Measurements from ENCODE around the gene GALNT2.

GALNT2 gene

DNA sequence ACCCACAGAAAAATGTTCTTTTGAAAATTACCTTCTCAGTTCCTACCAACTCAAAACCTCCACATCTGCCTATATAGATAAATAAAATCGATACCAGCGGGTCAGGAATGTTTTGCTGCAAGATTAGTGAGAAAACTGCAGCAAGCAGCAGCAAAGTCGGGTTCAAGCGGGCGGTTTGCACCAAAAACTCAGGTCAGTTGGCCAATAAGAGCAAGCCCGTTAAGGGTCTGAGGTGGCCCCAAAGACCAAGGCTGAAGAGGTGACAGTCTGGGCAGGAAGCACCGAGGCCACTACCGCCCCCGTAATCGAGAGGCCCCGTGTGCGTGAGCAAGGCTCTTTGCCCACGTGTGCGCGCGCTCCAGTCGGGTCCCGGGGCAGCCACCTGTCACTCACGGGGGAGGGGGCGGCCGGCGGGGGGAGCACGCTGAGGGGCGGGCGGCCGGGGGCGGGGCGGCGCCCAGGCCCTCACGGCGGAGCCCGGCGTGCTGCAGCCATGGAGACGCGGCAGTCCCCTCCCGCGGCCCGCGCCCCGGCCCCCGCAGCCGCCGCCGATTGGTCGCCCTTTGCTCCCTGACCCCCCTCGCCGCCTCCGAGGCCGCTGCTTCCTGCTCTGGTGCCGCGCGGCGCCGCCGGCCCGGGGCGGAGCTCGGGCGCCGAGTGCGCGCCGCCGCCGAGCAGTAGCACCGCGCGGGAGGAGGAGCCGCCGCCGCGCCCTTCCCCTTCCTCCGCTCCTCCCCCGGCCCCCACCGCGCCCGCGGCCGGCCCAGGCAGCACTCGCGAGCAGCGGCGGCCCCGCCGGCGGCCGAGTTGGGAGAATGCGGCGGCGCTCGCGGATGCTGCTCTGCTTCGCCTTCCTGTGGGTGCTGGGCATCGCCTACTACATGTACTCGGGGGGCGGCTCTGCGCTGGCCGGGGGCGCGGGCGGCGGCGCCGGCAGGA is at the start of gene GALNT2:
TSS of gene GALNT2 (plus strand) at position 773 of the 939 bp plus-strand sequence. CDS start at position 816, 43 bp downstream.
- no peaks in the 10 kb centered on the region for H3K36me3 ChIP-seq (ENCODE audit: control insufficient read depth, insufficient read depth, low read length)
- DNase-seq (ENCODE audit: extremely low read depth, insufficient read length): peak; percentile 96
- H3K27me3 ChIP-seq (replicated peaks; ENCODE audit: control insufficient read depth, insufficient read depth, low read length): no peaks in the 10 kb centered on the region
- TF ChIP-seq CTCF (IDR thresholded peaks at IDR 0.05; ENCODE audit: insufficient read depth, low read length, poor library complexity, severe bottlenecking): no peak
- peak within 1 kb of the TSS; percentile 94 for H3K4me3 ChIP-seq (replicated peaks; ENCODE audit: low read depth, low read length)

- H3K4me3 ChIP-seq (replicated peaks; ENCODE audit: low read depth, low read length): no peak overlapping the region
- no peaks in the 10 kb centered on the region for H3K27me3 ChIP-seq (replicated peaks; ENCODE audit: control insufficient read depth, insufficient read depth, low read length)
- no peak for TF ChIP-seq CTCF (IDR thresholded peaks at IDR 0.05; ENCODE audit: insufficient read depth, low read length, poor library complexity, severe bottlenecking)
- no peaks in the 10 kb centered on the region for H3K36me3 ChIP-seq (ENCODE audit: control insufficient read depth, insufficient read depth, low read length)
- no peak for DNase-seq (ENCODE audit: extremely low read depth, insufficient read length)
Measured at GRCh38 chr1:230020451-230020850, 46.6 kb upstream of the GALNT2 start.

DNA sequence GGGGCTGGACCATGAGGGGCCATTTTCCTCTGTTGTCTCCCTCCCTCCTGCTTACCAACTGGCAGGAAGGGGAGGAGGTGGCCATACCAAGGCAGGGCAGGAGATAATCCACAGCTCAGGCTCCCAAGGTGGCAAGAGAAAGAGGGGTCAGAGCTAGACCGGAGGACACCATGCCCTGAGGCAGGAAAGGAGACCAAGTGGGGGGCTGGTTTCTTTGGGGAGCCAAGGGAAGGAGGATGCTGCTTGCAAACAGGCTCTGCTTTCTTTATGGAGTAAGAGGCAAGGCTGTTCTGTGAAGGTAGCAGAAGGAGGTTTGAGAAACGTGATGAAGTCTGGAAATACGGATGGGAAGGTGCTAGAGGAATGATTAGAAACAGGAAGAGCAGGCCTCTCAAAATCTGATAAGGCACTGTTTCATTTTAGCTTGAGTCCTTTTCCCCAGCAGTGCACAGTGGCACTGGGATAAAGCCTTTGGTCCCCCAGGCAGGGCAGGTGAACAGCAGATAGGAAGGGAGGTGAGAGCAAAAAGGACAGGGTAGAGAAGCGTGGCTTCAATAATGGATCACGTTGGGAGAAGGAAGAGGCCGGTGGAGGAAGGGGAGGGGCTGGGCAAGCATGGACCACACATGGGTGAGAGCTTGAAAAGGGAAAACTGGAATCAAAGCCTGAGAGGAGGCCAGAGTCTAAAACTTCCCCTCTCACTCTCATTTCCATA is 44.2 kb upstream of the GALNT2 start:
- no peak for DNase-seq (ENCODE audit: extremely low read depth, insufficient read length)
- H3K4me3 ChIP-seq (replicated peaks; ENCODE audit: low read depth, low read length): no peak overlapping the region
- no peak for TF ChIP-seq CTCF (IDR thresholded peaks at IDR 0.05; ENCODE audit: insufficient read depth, low read length, poor library complexity, severe bottlenecking)

DNA sequence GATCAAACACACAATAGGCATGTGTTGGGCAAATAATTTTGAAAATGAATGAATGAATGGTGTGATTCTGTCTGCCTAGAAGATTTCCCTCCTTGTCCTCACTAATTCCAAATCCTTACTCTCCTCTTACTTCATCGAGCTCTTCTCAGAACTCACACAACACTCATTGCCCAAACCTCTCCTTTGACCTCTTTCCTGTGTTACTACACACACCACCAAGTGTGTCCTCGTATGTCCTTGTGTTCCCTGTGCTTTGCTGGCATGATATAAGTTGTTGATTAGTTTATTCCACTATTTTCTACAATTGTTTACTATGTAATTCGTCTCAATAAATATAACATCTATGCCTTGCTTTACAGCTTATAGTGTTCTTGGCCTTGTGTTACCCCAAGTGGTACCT is 41.4 kb upstream of the GALNT2 start:
- DNase-seq (ENCODE audit: extremely low read depth, insufficient read length): no peak
- no peak for TF ChIP-seq CTCF (IDR thresholded peaks at IDR 0.05; ENCODE audit: insufficient read depth, low read length, poor library complexity, severe bottlenecking)
- H3K27me3 ChIP-seq (replicated peaks; ENCODE audit: control insufficient read depth, insufficient read depth, low read length): no peaks in the 10 kb centered on the region; the same call in 1 of the 2 replicates
- no peaks in the 10 kb centered on the region for H3K36me3 ChIP-seq (ENCODE audit: control insufficient read depth, insufficient read depth, low read length)
- no peak overlapping the region for H3K4me3 ChIP-seq (replicated peaks; ENCODE audit: low read depth, low read length)

More for the DNA sequence above, 44.2 kb upstream of the GALNT2 start:
- H3K36me3 ChIP-seq (ENCODE audit: control insufficient read depth, insufficient read depth, low read length): no peaks in the 10 kb centered on the region
- no peaks in the 10 kb centered on the region for H3K27me3 ChIP-seq (replicated peaks; ENCODE audit: control insufficient read depth, insufficient read depth, low read length)

DNA sequence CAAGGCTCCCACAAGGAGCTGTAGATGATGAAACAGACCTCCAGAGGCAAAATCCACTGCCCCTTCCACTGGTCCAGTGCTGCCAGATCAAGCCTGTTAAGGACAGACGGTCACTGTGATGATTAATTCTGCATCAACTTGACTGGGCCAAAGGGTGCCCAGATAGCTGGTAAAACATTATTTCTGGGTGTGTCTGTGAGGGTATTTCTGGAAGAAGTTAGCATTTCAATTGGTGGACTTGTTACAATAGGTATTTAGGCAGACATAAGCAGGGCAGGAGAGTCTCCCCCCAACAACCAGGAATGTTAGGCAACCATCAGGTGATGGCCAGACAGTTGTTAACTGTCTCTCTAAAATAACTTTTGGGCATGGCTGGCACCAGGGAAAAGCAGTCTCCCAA is 40.9 kb upstream of the GALNT2 start:
- no peak for TF ChIP-seq CTCF (IDR thresholded peaks at IDR 0.05; ENCODE audit: insufficient read depth, low read length, poor library complexity, severe bottlenecking)
- no peak overlapping the region for H3K4me3 ChIP-seq (replicated peaks; ENCODE audit: low read depth, low read length)
- H3K36me3 ChIP-seq (ENCODE audit: control insufficient read depth, insufficient read depth, low read length): no peaks in the 10 kb centered on the region
- H3K27me3 ChIP-seq (replicated peaks; ENCODE audit: control insufficient read depth, insufficient read depth, low read length): no peaks in the 10 kb centered on the region; the same call in 1 of the 2 replicates
- no peak for DNase-seq (ENCODE audit: extremely low read depth, insufficient read length)
